HCT116 (cell line): ENCODE measurements around the gene PRKAA1. TPM values are rescaled to one million over a fixed set of nuclear protein-coding genes. Genes with fewer than 3 reads are reported as not detected.

Experiments used
- ATAC-seq: fragments of 200-7000 bp; cut with Tn5 transposase; 2 replicates; pipeline ENCODE4 v1.9.1; 2020; ENCODE audit warnings: mild to moderate bottlenecking, moderate library complexity
- BruUV-seq: library from RNA; stranded (reverse); fragments of 400-500 nt; replicated peaks from 2 replicates; lab custom pipeline; 2021; lab: Mats Ljungman, UMichigan
- CTCF ChIA-PET: fragments of 300-600 bp; sonication (Branson Sonifier 250); formaldehyde crosslinking; loops from one replicate; lab custom pipeline; 2021; ENCODE audit warnings: antibody characterized with exemption; lab: Charles Lee
- POLR2A ChIA-PET: fragments of 300-600, 350-600 bp; sonication (Branson Sonifier 250); formaldehyde crosslinking; loops from one replicate; lab custom pipeline; 2021; ENCODE audit warnings: antibody characterized with exemption; lab: Charles Lee
- RAD21 ChIA-PET, 2 experiments: fragments of 300-600 bp; sonication (Branson Sonifier 250); formaldehyde crosslinking; loops; one replicate each; lab custom pipeline; 2023; ENCODE audit warnings: low total read pairs in 2 of 2; ENCODE audit not compliant: uncharacterized antibody in 2 of 2, unreplicated experiment in 2 of 2, low non-redundant PET in 1 of 2; lab: Charles Lee
- DNase-seq: peaks from one replicate; pipeline ENCODE4 v3.0.0-alpha.2; 2010; ENCODE audit warnings: low read depth, low spot score
- H2AFZ ChIP-seq: fragments of 200-600 bp; shearing (Covaris generic), sonication (generic); 2 replicates; pipeline ENCODE4 v1.6.1; 2017; ENCODE audit warnings: low read depth, mixed run types, mixed read lengths, antibody characterized with exemption, low read length; ENCODE audit not compliant: poor library complexity, severe bottlenecking
- H3K27ac ChIP-seq: 2 replicates; pipeline ENCODE4 v1.5.1; 2012; ENCODE audit warnings: low read depth, low read length
- H3K27me3 ChIP-seq: fragments of 200-600 bp; sonication (generic); 2 replicates; pipeline ENCODE4 v1.6.1; 2016; ENCODE audit warnings: mixed run types, low read length, mixed read lengths; ENCODE audit not compliant: insufficient read depth
- H3K36me3 ChIP-seq, 2 experiments: fragments of 200-500 bp in 1 of 2; fragments of 200-600 bp in 1 of 2; sonication (Bioruptor generic) in 1 of 2; sonication (generic) in 1 of 2; 2 replicates each; pipeline versions ENCODE4 v1.5.1 to v1.6.1; 2014 to 2016; ENCODE audit warnings: low read length in 2 of 2, inconsistent platforms in 1 of 2, mixed read lengths in 1 of 2, mixed run types in 1 of 2; ENCODE audit not compliant: insufficient read depth in 2 of 2, control insufficient read depth in 1 of 2
- H3K4me1 ChIP-seq, 2 experiments: fragments of 200-600 bp in 1 of 2; sonication (generic) in 1 of 2; 2 replicates each; pipeline versions ENCODE4 v1.5.1 to v1.6.1; 2012 to 2017; ENCODE audit warnings: low read length in 2 of 2, inconsistent platforms in 1 of 2, mild to moderate bottlenecking in 1 of 2, mixed read lengths in 1 of 2, mixed run types in 1 of 2, moderate library complexity in 1 of 2; ENCODE audit not compliant: insufficient read depth in 2 of 2, control insufficient read depth in 1 of 2
- H3K4me2 ChIP-seq: fragments of 200-600 bp; sonication (generic); 2 replicates; pipeline ENCODE4 v1.6.1; 2017; ENCODE audit warnings: mixed run types, low read length, mixed read lengths
- H3K4me3 ChIP-seq, 2 experiments: fragments of 200-600 bp in 1 of 2; sonication (generic) in 1 of 2; replicated peaks in 1 of 2; 2 replicates each; pipeline ENCODE4 v1.5.1; 2011 to 2016; ENCODE audit warnings: low read length in 2 of 2, control low read depth in 1 of 2, low read depth in 1 of 2, mild to moderate bottlenecking in 1 of 2, mixed read lengths in 1 of 2, mixed run types in 1 of 2
- H3K79me2 ChIP-seq: fragments of 200-600 bp; sonication (generic); 2 replicates; pipeline ENCODE4 v1.6.1; 2017; ENCODE audit warnings: mild to moderate bottlenecking, mixed run types, low read length, moderate library complexity, mixed read lengths; ENCODE audit not compliant: insufficient read depth
- H3K9ac ChIP-seq: fragments of 200-600 bp; sonication (generic); 2 replicates; pipeline ENCODE4 v1.6.1; 2016; ENCODE audit warnings: low read length, mixed read lengths
- H3K9me2 ChIP-seq: fragments of 200-600 bp; sonication (generic), shearing (Covaris generic); 2 replicates; pipeline ENCODE4 v1.6.1; 2017; ENCODE audit warnings: mixed run types, mild to moderate bottlenecking, moderate library complexity; ENCODE audit not compliant: insufficient read depth
- H3K9me3 ChIP-seq, 2 experiments: fragments of 200-500 bp in 1 of 2; fragments of 200-600 bp in 1 of 2; sonication (Bioruptor generic) in 1 of 2; sonication (generic) in 1 of 2; 2 replicates each; pipeline ENCODE4 v1.6.1; 2014 to 2017; ENCODE audit warnings: low read length in 2 of 2, mixed read lengths in 2 of 2, inconsistent platforms in 1 of 2, low read depth in 1 of 2, mild to moderate bottlenecking in 1 of 2, mixed run types in 1 of 2, moderate library complexity in 1 of 2; ENCODE audit not compliant: control insufficient read depth in 1 of 2, insufficient read depth in 1 of 2
- H4K20me1 ChIP-seq: fragments of 200-600 bp; sonication (generic), shearing (Covaris generic); 2 replicates; pipeline ENCODE4 v1.6.1; 2017; ENCODE audit warnings: mixed run types, mild to moderate bottlenecking, moderate library complexity; ENCODE audit not compliant: insufficient read depth
- ATF3 ChIP-seq: IDR thresholded peaks from 2 replicates; pipeline ENCODE4 v1.6.1; 2012
- EGR1 ChIP-seq: IDR thresholded peaks from 2 replicates; pipeline ENCODE4 v1.6.1; 2012; ENCODE audit warnings: low read depth
- ELF1 ChIP-seq: IDR thresholded peaks from 2 replicates; pipeline ENCODE4 v1.6.1; 2012; ENCODE audit warnings: low read depth, borderline replicate concordance
- EZH2 ChIP-seq: fragments of 200-600 bp; sonication (generic); IDR thresholded peaks from 2 replicates; pipeline ENCODE4 v1.6.1; 2017; ENCODE audit warnings: antibody characterized with exemption, mixed run types
- MAX ChIP-seq: IDR thresholded peaks from 2 replicates; pipeline ENCODE4 v1.6.1; 2012
- RAD21 ChIP-seq: IDR thresholded peaks from 2 replicates; pipeline ENCODE4 v1.6.1; 2012; ENCODE audit warnings: low read depth, mild to moderate bottlenecking
- SRF ChIP-seq: IDR thresholded peaks from 2 replicates; pipeline ENCODE4 v1.6.1; 2012; ENCODE audit warnings: low read depth
- TCF7L2 ChIP-seq: IDR thresholded peaks from 2 replicates; pipeline ENCODE4 v1.7.0; 2011; ENCODE audit warnings: borderline replicate concordance, inconsistent platforms; ENCODE audit not compliant: insufficient read depth, insufficient read length; ENCODE audit errors: extremely low read depth
- ZBTB33 ChIP-seq: IDR thresholded peaks from 2 replicates; pipeline ENCODE4 v1.6.1; 2011; ENCODE audit warnings: mild to moderate bottlenecking, low read length, moderate library complexity; ENCODE audit not compliant: insufficient replicate concordance; ENCODE audit errors: extremely low read depth
- ZFX ChIP-seq: fragments of 450-650 bp; IDR thresholded peaks from 2 replicates; pipeline ENCODE4 v1.6.1; 2017
- ZNF274 ChIP-seq: fragments of 200-500 bp; sonication (Bioruptor generic); IDR thresholded peaks from 2 replicates; pipeline ENCODE4 v1.6.1; 2014; ENCODE audit warnings: mild to moderate bottlenecking, low read depth, low read length, inconsistent platforms
- intact Hi-C: fragments of 100-400 bp; cut with micrococcal nuclease; formaldehyde crosslinking; loops from 2 replicates; pipeline ENCODE4 v1.10.0; 2022
- total RNA-seq: library from RNA; stranded (reverse); gene quantifications from one replicate; pipeline ENCODE4 v1.2.1, GENCODE V29; 2021; ENCODE audit not compliant: unreplicated experiment

PRKAA1 gene
- total RNA-seq, 1 experiment from 2014 or later, result 53.5 TPM

GRCh38 chr5:40770764-40771163 lies 27.4 kb downstream of the PRKAA1 start (continued):
- no peak for TF ChIP-seq ZBTB33
- TF ChIP-seq EZH2, result no peak

GRCh38 chr5:40762705-40763104 lies 35.5 kb downstream of the PRKAA1 start:
- H3K4me2 ChIP-seq, result no peak overlapping the region
- no TSS peak for BruUV-seq
- RAD21 ChIA-PET, result no interaction called here

More at GRCh38 chr5:40762705-40763104, 35.5 kb downstream of the PRKAA1 start:
- Histone ChIP-seq H2AFZ (no peak overlapping the region), H3K27ac (no peak overlapping the region), H3K9ac (no peak overlapping the region), H3K79me2 (no peaks in the 10 kb centered on the region; the same call in none of the 2 replicates), H3K4me3 (no peak overlapping the region), H3K9me3 (no peaks in the 10 kb centered on the region), H3K9me2 (no peaks in the 10 kb centered on the region), H3K27me3 (no peaks in the 10 kb centered on the region), H3K4me1 (no peaks in the 10 kb centered on the region), H3K36me3 (peaks cover 37 to 39% of the 10 kb centered on the region in 2 experiments), H4K20me1 (no peaks in the 10 kb centered on the region)
- intact Hi-C loops, result no loop called here
- DNase-seq (no peak), ATAC-seq (no peak)
- CTCF ChIA-PET, result no interaction called here
- TF ChIP-seq ZFX (no peak), EGR1 (no peak), EZH2 (no peak), SRF (no peak), RAD21 (no peak), ATF3 (no peak), TCF7L2 (no peak), ZBTB33 (no peak), ZNF274 (no peak), ELF1 (no peak), MAX (no peak)
- POLR2A ChIA-PET, result no interaction called here
